Measurements from ENCODE around the gene TCOF1. TPM values are rescaled to one million over a fixed set of nuclear protein-coding genes. Genes with fewer than 3 reads are reported as not detected.

The TCOF1 gene
- total and polyA plus RNA-seq, 4 experiments from 2014 or later: 0.21 to 59.9 (median 42.3) TPM

DNA sequence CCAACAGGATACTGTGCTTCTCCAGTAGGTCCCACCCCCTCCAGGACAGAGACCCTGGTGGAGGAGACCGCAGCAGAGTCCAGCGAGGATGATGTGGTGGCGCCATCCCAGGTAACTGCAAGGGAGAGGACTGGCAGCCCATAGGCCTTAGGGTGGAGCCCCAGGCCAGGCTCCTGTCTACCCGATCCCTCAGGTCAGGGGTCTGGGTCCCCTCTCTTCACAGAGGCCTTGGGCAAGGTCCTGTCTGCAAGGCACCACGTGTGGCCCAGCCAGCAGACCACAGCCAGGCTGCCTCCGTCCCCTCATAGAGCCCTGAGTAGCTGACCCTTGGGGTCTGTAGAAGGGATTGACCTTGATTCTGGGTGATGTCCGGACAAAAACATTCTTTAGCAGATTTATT is 35.2 kb downstream of the TCOF1 start:
- intact Hi-C loops (cut with micrococcal nuclease): no loop called here
- Histone ChIP-seq H3K9me3 (ENCODE audit: control insufficient read depth in 1 of 2, low read length in 2 of 2) (no peaks in the 10 kb centered on the region), H3K4me3 (ENCODE audit: low read length in 2 of 2) (no peak overlapping the region), H3K27ac (ENCODE audit: low read depth, low read length) (no peak overlapping the region), H3K27me3 (ENCODE audit: insufficient read depth, low read length) (no peaks in the 10 kb centered on the region), H3K4me1 (ENCODE audit: insufficient read depth, low read length) (no peaks in the 10 kb centered on the region), H3K36me3 (ENCODE audit: insufficient read depth, low read length) (peaks cover 83% of the 10 kb centered on the region)
- ChIA-PET POLR2A (ENCODE audit: partially characterized antibody) (interaction anchor here (0.6 kb wide), 1 partner anchor 9 kb away, joined by 3 read pairs; no protein-coding TSS in a partner anchor), CTCF (ENCODE audit: partially characterized antibody) (no interaction called here)
- Mint-ChIP-seq H3K4me3 (no peak overlapping the region), H3K4me1 (no peaks in the 10 kb centered on the region), H3K36me3 (peaks cover 32 to 86% of the 10 kb centered on the region in 2 donors), H3K27ac (no peak overlapping the region), H3K27me3 (no peaks in the 10 kb centered on the region), H3K9me3 (no peaks in the 10 kb centered on the region)
- no peak for DNase-seq

GRCh38 chr5:150393096-150393645 is 35.7 kb downstream of the TCOF1 start:
- intact Hi-C loops (cut with micrococcal nuclease): no loop called here
- Histone ChIP-seq H3K27me3 (ENCODE audit: insufficient read depth, low read length) (no peaks in the 10 kb centered on the region), H3K4me1 (ENCODE audit: insufficient read depth, low read length) (no peaks in the 10 kb centered on the region), H3K36me3 (ENCODE audit: insufficient read depth, low read length) (peaks cover 78% of the 10 kb centered on the region), H3K4me3 (ENCODE audit: low read length in 2 of 2) (no peak overlapping the region), H3K27ac (ENCODE audit: low read depth, low read length) (no peak overlapping the region), H3K9me3 (ENCODE audit: control insufficient read depth in 1 of 2, low read length in 2 of 2) (no peaks in the 10 kb centered on the region)
- Mint-ChIP-seq H3K27me3 (no peaks in the 10 kb centered on the region), H3K4me3 (no peak overlapping the region), H3K27ac (peak overlapping the region in 3 of 7 donors; percentile 53 to 86 (median 72)), H3K9me3 (no peaks in the 10 kb centered on the region), H3K4me1 (no peaks in the 10 kb centered on the region), H3K36me3 (peaks cover 34 to 84% of the 10 kb centered on the region in 2 donors)
- POLR2A ChIA-PET (ENCODE audit: partially characterized antibody): interaction anchor here (0.6 kb wide), 1 partner anchor 10 kb away, joined by 3 read pairs; no protein-coding TSS in a partner anchor
- CTCF ChIA-PET (ENCODE audit: partially characterized antibody): interaction anchor here (1.7 kb wide), 1 partner anchor 18 kb away, joined by 4 read pairs; no protein-coding TSS in a partner anchor
- no peak for DNase-seq

- H3K36me3 Mint-ChIP-seq: peaks cover 38 to 85% of the 10 kb centered on the region in 2 donors
- H3K9me3 ChIP-seq (ENCODE audit: control insufficient read depth in 1 of 2, low read length in 2 of 2): no peaks in the 10 kb centered on the region
- POLR2A ChIA-PET (ENCODE audit: partially characterized antibody): no interaction called here
- no peaks in the 10 kb centered on the region for H3K4me1 Mint-ChIP-seq
- no peaks in the 10 kb centered on the region for H3K27me3 ChIP-seq (ENCODE audit: insufficient read depth, low read length)
- no peak for DNase-seq
- intact Hi-C loops (cut with micrococcal nuclease): no loop called here
- no peaks in the 10 kb centered on the region for H3K4me1 ChIP-seq (ENCODE audit: insufficient read depth, low read length)
- H3K36me3 ChIP-seq (ENCODE audit: insufficient read depth, low read length): peaks cover 77% of the 10 kb centered on the region
- H3K27ac ChIP-seq (ENCODE audit: low read depth, low read length): no peak overlapping the region
- no peaks in the 10 kb centered on the region for H3K9me3 Mint-ChIP-seq
- no peak overlapping the region for H3K4me3 ChIP-seq (ENCODE audit: low read length in 2 of 2)
- CTCF ChIA-PET (ENCODE audit: partially characterized antibody): interaction anchor here (1.7 to 1.9 kb wide), 2 partner anchors 17 to 42 kb away, joined by 4 to 7 read pairs; no protein-coding TSS in a partner anchor
- no peaks in the 10 kb centered on the region for H3K27me3 Mint-ChIP-seq
- H3K27ac Mint-ChIP-seq: peak overlapping the region in 2 of 7 donors; percentile 4 to 68
- no peak overlapping the region for H3K4me3 Mint-ChIP-seq
Observed at GRCh38 chr5:150394131-150394530, 36.6 kb downstream of the TCOF1 start.

DNA sequence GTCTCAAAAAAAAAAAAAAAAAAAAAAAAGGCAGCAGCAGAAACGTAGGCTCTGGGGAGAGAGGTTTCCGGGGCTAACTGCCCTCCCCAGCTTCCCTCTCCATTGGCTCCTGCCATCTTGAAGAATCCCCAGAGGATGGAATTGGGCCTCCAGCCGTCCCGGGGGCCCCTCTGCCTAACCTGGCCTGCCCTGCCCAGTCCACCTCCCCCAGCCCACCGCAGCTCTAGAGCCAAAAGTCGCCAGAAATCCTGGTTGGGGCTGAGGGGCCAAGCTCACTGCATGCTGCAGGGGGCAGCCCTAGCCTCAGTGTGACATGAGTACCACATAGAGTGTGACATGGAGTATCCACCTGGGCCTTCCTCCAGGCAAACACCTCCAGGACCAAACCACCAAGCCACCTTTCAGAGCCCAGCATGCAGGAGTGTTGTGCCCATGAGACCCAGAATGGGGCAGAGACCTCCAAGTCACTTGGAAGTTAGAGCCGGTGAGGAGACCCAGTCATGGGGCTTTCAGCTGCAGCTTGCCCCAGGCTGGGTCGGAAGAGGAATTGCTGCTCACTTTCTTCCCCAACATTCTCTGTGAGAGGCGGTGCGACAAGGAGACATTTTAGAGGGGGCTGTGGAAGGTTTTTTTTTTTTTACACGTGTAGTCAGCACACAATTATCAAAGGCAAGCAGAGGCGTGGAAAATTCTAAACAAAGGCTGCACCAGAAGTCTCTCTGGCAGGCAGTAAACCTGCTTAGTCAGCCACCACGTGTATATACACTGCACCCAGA is 37.6 kb downstream of the TCOF1 start:
- H3K27me3 ChIP-seq (ENCODE audit: insufficient read depth, low read length): no peaks in the 10 kb centered on the region
- no peak overlapping the region for H3K4me3 Mint-ChIP-seq
- H3K27ac Mint-ChIP-seq: peak overlapping the region in 5 of 7 donors; percentile 13 to 59 (median 37)
- no peaks in the 10 kb centered on the region for H3K27me3 Mint-ChIP-seq
- intact Hi-C loops (cut with micrococcal nuclease): no loop called here
- H3K4me1 Mint-ChIP-seq: no peaks in the 10 kb centered on the region
- H3K36me3 ChIP-seq (ENCODE audit: insufficient read depth, low read length): peaks cover 76% of the 10 kb centered on the region
- H3K9me3 ChIP-seq (ENCODE audit: control insufficient read depth in 1 of 2, low read length in 2 of 2): no peaks in the 10 kb centered on the region
- no peak overlapping the region for H3K4me3 ChIP-seq (ENCODE audit: low read length in 2 of 2)
- H3K9me3 Mint-ChIP-seq: no peaks in the 10 kb centered on the region
- no peak for DNase-seq
- no peaks in the 10 kb centered on the region for H3K4me1 ChIP-seq (ENCODE audit: insufficient read depth, low read length)
- POLR2A ChIA-PET (ENCODE audit: partially characterized antibody): interaction anchor here (0.6 kb wide), 1 partner anchor 31 kb away, joined by 3 read pairs; no protein-coding TSS in a partner anchor
- peaks cover 40 to 85% of the 10 kb centered on the region in 2 donors for H3K36me3 Mint-ChIP-seq
- no peak overlapping the region for H3K27ac ChIP-seq (ENCODE audit: low read depth, low read length)
- CTCF ChIA-PET (ENCODE audit: partially characterized antibody): interaction anchor here (1.7 to 1.9 kb wide), 2 partner anchors 16 to 41 kb away, joined by 4 to 7 read pairs; no protein-coding TSS in a partner anchor

GRCh38 chr5:150395688-150395975 is 38.1 kb downstream of the TCOF1 start:
- POLR2A ChIA-PET (ENCODE audit: partially characterized antibody): no interaction called here
- Mint-ChIP-seq H3K36me3 (peaks cover 45 to 85% of the 10 kb centered on the region in 2 donors), H3K27ac (peak overlapping the region in 2 of 7 donors; percentile 17 to 59), H3K4me3 (no peak overlapping the region), H3K9me3 (no peaks in the 10 kb centered on the region), H3K4me1 (no peaks in the 10 kb centered on the region), H3K27me3 (no peaks in the 10 kb centered on the region)
- Histone ChIP-seq H3K4me3 (ENCODE audit: low read length in 2 of 2) (no peak overlapping the region), H3K27me3 (ENCODE audit: insufficient read depth, low read length) (no peaks in the 10 kb centered on the region), H3K36me3 (ENCODE audit: insufficient read depth, low read length) (peaks cover 78% of the 10 kb centered on the region), H3K4me1 (ENCODE audit: insufficient read depth, low read length) (no peaks in the 10 kb centered on the region), H3K9me3 (ENCODE audit: control insufficient read depth in 1 of 2, low read length in 2 of 2) (no peaks in the 10 kb centered on the region), H3K27ac (ENCODE audit: low read depth, low read length) (no peak overlapping the region)
- no peak for DNase-seq
- CTCF ChIA-PET (ENCODE audit: partially characterized antibody): interaction anchor here (1.2 to 5.0 kb wide), 3 partner anchors 10 to 40 kb away, joined by 3 to 25 read pairs (median 7); partner anchors contain the start of gene CD74
- intact Hi-C loops (cut with micrococcal nuclease): no loop called here

GRCh38 chr5:150396267-150396666 is 38.8 kb downstream of the TCOF1 start:
- no peak for DNase-seq
- Histone ChIP-seq H3K9me3 (ENCODE audit: control insufficient read depth in 1 of 2, low read length in 2 of 2) (no peaks in the 10 kb centered on the region), H3K36me3 (ENCODE audit: insufficient read depth, low read length) (peaks cover 78% of the 10 kb centered on the region), H3K27me3 (ENCODE audit: insufficient read depth, low read length) (no peaks in the 10 kb centered on the region), H3K4me3 (ENCODE audit: low read length in 2 of 2) (no peak overlapping the region), H3K27ac (ENCODE audit: low read depth, low read length) (no peak overlapping the region), H3K4me1 (ENCODE audit: insufficient read depth, low read length) (no peaks in the 10 kb centered on the region)
- Mint-ChIP-seq H3K36me3 (peaks cover 48 to 84% of the 10 kb centered on the region in 2 donors), H3K4me3 (no peak overlapping the region), H3K27me3 (no peaks in the 10 kb centered on the region), H3K4me1 (peaks cover 0 to 3% (median 0%) of the 10 kb centered on the region in 4 donors), H3K9me3 (no peaks in the 10 kb centered on the region), H3K27ac (peak overlapping the region in 3 of 7 donors; percentile 37 to 62 (median 55))
- intact Hi-C loops (cut with micrococcal nuclease): loop anchor here (1.0 kb wide), 1 partner anchor 40 kb away; no protein-coding TSS in a partner anchor
- ChIA-PET POLR2A (ENCODE audit: partially characterized antibody) (interaction anchor here (5.6 kb wide), 1 partner anchor 15 kb away, joined by 44 read pairs; the partner anchor contains the start of gene CD74), CTCF (ENCODE audit: partially characterized antibody) (interaction anchor here (1.2 to 5.0 kb wide), 4 partner anchors 9 to 44 kb away, joined by 3 to 25 read pairs (median 8); partner anchors contain the start of gene CD74)

Data from CD4-positive, alpha-beta memory T cell (primary cell).